A673 (cell line): ENCODE data around the gene RANBP3. TPM values are rescaled to one million over a fixed set of nuclear protein-coding genes. Genes with fewer than 3 reads are reported as not detected.

Experiments
- BruUV-seq: library from RNA; stranded (reverse); fragments of 400-500 nt; replicated peaks from 2 replicates; lab custom pipeline; 2021; lab: Mats Ljungman, UMichigan
- CTCF ChIA-PET: fragments of 300-600 bp; sonication (Branson Sonifier 250); formaldehyde crosslinking; loops from one replicate; lab custom pipeline; 2022; ENCODE audit warnings: antibody characterized with exemption; lab: Charles Lee
- POLR2A ChIA-PET: fragments of 300-600 bp; sonication (Branson Sonifier 250); formaldehyde crosslinking; loops from one replicate; lab custom pipeline; 2022; ENCODE audit warnings: antibody characterized with exemption; ENCODE audit not compliant: low non-redundant PET; lab: Charles Lee
- DNase-seq: peaks from one replicate; pipeline ENCODE4 v3.0.0-alpha.2; 2015; ENCODE audit warnings: low spot score
- H3K27ac ChIP-seq: fragments of 200-600 bp; sonication (generic); 2 replicates; pipeline ENCODE4 v1.5.1; 2016; ENCODE audit warnings: mixed run types, low read depth, mild to moderate bottlenecking, mixed read lengths, antibody characterized with exemption, low read length; ENCODE audit not compliant: poor library complexity, severe bottlenecking
- H3K27me3 ChIP-seq: fragments of 200-600 bp; sonication (generic); replicated peaks from 2 replicates; pipeline ENCODE4 v1.6.1; 2017; ENCODE audit warnings: mixed run types, low read depth, mild to moderate bottlenecking, mixed read lengths, antibody characterized with exemption, low read length; ENCODE audit not compliant: insufficient read depth, poor library complexity
- H3K36me3 ChIP-seq: fragments of 200-600 bp; sonication (generic); 2 replicates; pipeline ENCODE4 v1.6.1; 2016; ENCODE audit warnings: mixed run types, mild to moderate bottlenecking, mixed read lengths, antibody characterized with exemption, low read length; ENCODE audit not compliant: insufficient read depth, poor library complexity, severe bottlenecking
- H3K4me1 ChIP-seq: fragments of 200-600 bp; sonication (generic); 2 replicates; pipeline ENCODE4 v1.6.1; 2017; ENCODE audit warnings: mixed run types, mild to moderate bottlenecking, mixed read lengths, antibody characterized with exemption, low read length; ENCODE audit not compliant: insufficient read depth, poor library complexity, severe bottlenecking
- H3K4me3 ChIP-seq: fragments of 200-600 bp; sonication (generic); 2 replicates; pipeline ENCODE4 v1.5.1; 2016; ENCODE audit warnings: low read depth, mixed run types, mild to moderate bottlenecking, mixed read lengths, low read length; ENCODE audit not compliant: poor library complexity, severe bottlenecking
- H3K9me3 ChIP-seq: fragments of 200-600 bp; sonication (generic); 2 replicates; pipeline ENCODE4 v1.6.1; 2016; ENCODE audit warnings: mixed run types, low read depth, mild to moderate bottlenecking, mixed read lengths, antibody characterized with exemption, low read length; ENCODE audit not compliant: poor library complexity, severe bottlenecking
- EZH2 ChIP-seq: fragments of 200-600 bp; sonication (generic); IDR thresholded peaks from 2 replicates; pipeline ENCODE4 v1.6.1; 2017; ENCODE audit warnings: borderline replicate concordance, low read depth, mild to moderate bottlenecking, mixed read lengths, antibody characterized with exemption, low read length; ENCODE audit not compliant: poor library complexity, severe bottlenecking
- intact Hi-C: fragments of 100-400 bp; cut with micrococcal nuclease; formaldehyde crosslinking; loops from one replicate; pipeline ENCODE4 v1.10.0; 2022; ENCODE audit not compliant: unreplicated experiment
- total RNA-seq: library from RNA; stranded (reverse); gene quantifications from 2 replicates; pipeline ENCODE4 v1.2.3, GENCODE V29; 2021
- TF ChIP-seq, protein P1 (sequence below): fragments of 300-800, 200-600 bp; sonication (generic); conservative IDR thresholded peaks from 2 replicates; pipeline ENCODE4 v1.5.1; 2017; ENCODE audit warnings: low read depth, mild to moderate bottlenecking, antibody characterized with exemption, low read length, moderate library complexity, mixed read lengths

RANBP3 gene
- total RNA-seq, 1 experiment from 2014 or later = 130 TPM

DNA sequence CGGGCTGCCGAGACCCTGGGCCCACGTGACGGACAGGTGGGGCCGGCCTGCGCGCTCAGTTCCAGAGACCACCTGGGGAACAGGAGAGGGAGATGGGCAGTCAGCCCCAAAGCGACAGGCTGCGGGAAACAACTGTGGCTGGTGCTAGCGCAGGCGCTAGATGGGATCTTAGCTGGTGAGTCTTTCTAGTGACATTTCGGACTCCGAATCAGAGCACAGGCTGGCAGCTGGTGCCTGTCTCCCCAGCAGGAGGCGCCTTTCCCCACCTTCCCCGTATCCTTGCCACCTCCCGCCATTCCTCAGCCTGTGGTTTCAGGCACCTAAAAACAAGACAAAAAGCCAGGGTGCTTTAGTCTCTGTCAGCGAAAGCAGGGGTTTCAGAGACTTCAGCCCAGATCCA, 19.4 kb upstream of the RANBP3 start:
- no peaks in the 10 kb centered on the region for H3K27me3 ChIP-seq
- no TSS peak for BruUV-seq
- TF ChIP-seq EZH2 = no peak
- TF ChIP-seq, protein P1, sequence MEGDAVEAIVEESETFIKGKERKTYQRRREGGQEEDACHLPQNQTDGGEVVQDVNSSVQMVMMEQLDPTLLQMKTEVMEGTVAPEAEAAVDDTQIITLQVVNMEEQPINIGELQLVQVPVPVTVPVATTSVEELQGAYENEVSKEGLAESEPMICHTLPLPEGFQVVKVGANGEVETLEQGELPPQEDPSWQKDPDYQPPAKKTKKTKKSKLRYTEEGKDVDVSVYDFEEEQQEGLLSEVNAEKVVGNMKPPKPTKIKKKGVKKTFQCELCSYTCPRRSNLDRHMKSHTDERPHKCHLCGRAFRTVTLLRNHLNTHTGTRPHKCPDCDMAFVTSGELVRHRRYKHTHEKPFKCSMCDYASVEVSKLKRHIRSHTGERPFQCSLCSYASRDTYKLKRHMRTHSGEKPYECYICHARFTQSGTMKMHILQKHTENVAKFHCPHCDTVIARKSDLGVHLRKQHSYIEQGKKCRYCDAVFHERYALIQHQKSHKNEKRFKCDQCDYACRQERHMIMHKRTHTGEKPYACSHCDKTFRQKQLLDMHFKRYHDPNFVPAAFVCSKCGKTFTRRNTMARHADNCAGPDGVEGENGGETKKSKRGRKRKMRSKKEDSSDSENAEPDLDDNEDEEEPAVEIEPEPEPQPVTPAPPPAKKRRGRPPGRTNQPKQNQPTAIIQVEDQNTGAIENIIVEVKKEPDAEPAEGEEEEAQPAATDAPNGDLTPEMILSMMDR = no peak; the same call in 1 of the 2 replicates
- no peaks in the 10 kb centered on the region for H3K9me3 ChIP-seq
- CTCF ChIA-PET = no interaction called here
- no peak overlapping the region for H3K27ac ChIP-seq
- no peak overlapping the region for H3K4me3 ChIP-seq
- intact Hi-C loops = no loop called here
- POLR2A ChIA-PET = no interaction called here
- no peak for DNase-seq
- H3K36me3 ChIP-seq = no peaks in the 10 kb centered on the region
- no peaks in the 10 kb centered on the region for H3K4me1 ChIP-seq

DNA sequence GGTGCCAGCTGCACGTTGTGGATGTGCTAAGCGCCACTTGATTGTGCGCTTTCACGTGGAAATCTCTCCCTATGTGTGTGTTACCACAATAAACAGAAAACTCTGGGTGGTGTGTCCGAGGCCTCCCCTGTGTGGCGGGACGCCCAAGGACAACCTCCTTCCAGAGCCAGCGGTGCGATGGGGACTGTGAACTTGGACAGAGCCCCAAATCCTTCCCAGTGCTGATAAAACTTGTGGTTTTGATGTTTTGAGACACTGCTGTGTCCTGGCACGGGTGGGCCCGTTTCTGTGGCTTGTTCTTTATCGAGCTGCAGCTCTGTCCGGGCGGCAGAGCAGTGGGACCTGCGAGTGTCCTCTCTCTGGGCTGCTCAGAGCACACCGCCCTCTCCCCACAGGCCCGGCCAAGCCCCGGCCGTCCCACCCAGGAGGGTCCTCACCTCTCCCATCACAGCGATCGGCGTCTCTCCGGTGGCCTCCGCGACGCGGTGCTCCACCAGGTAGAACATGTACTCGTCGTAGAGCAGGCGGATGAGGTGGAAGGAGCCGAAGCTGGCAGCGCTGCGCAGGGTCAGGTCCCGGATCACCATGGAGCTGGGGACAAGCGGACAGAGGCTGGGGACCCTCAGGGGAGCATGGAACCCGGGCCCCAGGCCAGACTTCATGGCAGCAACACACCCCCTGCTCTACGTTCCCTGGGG, 18.8 kb upstream of the RANBP3 start:
- H3K36me3 ChIP-seq = no peaks in the 10 kb centered on the region
- no peak overlapping the region for H3K27ac ChIP-seq
- H3K4me3 ChIP-seq = no peak overlapping the region
- ChIA-PET POLR2A (no interaction called here), CTCF (no interaction called here)
- H3K27me3 ChIP-seq = no peaks in the 10 kb centered on the region
- H3K9me3 ChIP-seq = no peaks in the 10 kb centered on the region
- no peaks in the 10 kb centered on the region for H3K4me1 ChIP-seq
- no peak for DNase-seq
- TF ChIP-seq EZH2 = no peak
- TF ChIP-seq, protein P1 = no peak
- intact Hi-C loops = no loop called here
- BruUV-seq = no TSS peak

DNA sequence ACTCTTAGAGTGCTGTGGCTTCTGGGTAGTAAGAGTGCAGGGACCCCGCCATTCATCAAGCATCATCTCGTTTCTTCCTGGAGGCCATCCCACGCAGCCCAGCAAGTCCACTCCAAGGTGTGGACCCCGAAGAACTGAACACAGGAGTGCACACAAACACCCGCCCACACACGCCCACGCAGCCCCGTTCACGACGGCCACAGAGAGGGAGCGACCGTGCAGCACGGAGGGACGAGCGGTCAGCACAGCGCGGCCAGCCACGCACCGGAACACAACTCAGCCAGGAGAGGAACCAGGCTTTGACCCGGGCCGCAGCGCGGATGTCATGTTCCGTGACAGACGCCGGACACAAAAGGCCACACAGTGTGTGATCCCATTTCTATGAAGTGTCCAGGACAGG, 18.2 kb upstream of the RANBP3 start:
- H3K4me1 ChIP-seq = no peaks in the 10 kb centered on the region
- H3K9me3 ChIP-seq = no peaks in the 10 kb centered on the region
- H3K27ac ChIP-seq = no peak overlapping the region
- intact Hi-C loops = no loop called here
- H3K36me3 ChIP-seq = no peaks in the 10 kb centered on the region
- no peak overlapping the region for H3K4me3 ChIP-seq
- no peak for TF ChIP-seq EZH2
- TF ChIP-seq, protein P1 = no peak
- CTCF ChIA-PET = no interaction called here
- POLR2A ChIA-PET = no interaction called here
- H3K27me3 ChIP-seq = no peaks in the 10 kb centered on the region
- no peak for DNase-seq
- no TSS peak for BruUV-seq
